Ascending aorta (tissue), 2 donors: ENCODE results near the gene PITPNB. TPM values are rescaled to one million over a fixed set of nuclear protein-coding genes. Genes with fewer than 3 reads are reported as not detected.
A peak's percentile ranks its signal among the peaks of the same experiment; 100 is the strongest.

ENCODE experiments used
- DNase-seq, 2 donors: peaks; one replicate each; pipeline ENCODE4 v3.0.0-alpha.2; 2019; ENCODE audit warnings: low spot score in 2 of 2
- H3K27ac ChIP-seq, 2 donors: fragments of 200-600 bp; sonication (generic); one replicate each; pipeline ENCODE4 v1.5.1; 2016 to 2017; ENCODE audit warnings: mild to moderate bottlenecking in 1 of 2
- H3K27me3 ChIP-seq: fragments of 200-600 bp; sonication (generic); one replicate; pipeline ENCODE4 v1.5.1; 2017
- H3K36me3 ChIP-seq, 2 donors: fragments of 200-600 bp; sonication (generic); one replicate each; pipeline ENCODE4 v1.5.1; 2016
- H3K4me1 ChIP-seq, 2 donors: fragments of 200-600 bp; sonication (generic); one replicate each; pipeline ENCODE4 v1.5.1; 2016 to 2017; ENCODE audit warnings: mild to moderate bottlenecking in 1 of 2
- H3K4me3 ChIP-seq, 2 donors: fragments of 200-600 bp; sonication (generic); one replicate each; pipeline ENCODE4 v1.5.1; 2016 to 2017; ENCODE audit warnings: mild to moderate bottlenecking in 1 of 2
- H3K9me3 ChIP-seq, 2 donors: fragments of 200-600 bp; sonication (generic); one replicate each; pipeline ENCODE4 v1.5.1; 2016
- intact Hi-C: fragments of 100-400 bp; cut with DNase I; formaldehyde crosslinking; loops from one replicate; pipeline ENCODE4 v1.15.1; 2023
- total RNA-seq: library from RNA; depleted of rRNA; stranded (reverse); fragments of >200 nt; gene quantifications from one replicate; pipeline ENCODE4 v1.1.0, GENCODE V29; 2016
- TF ChIP-seq, protein P1 (sequence below), 3 experiments: fragments of 200-600 bp in 2 of 3; fragments of 450-650 bp in 1 of 3; sonication (generic) in 2 of 3; IDR thresholded peaks; one replicate each; pipeline ENCODE4 v1.5.1; 2016 to 2019; ENCODE audit warnings: antibody characterized with exemption in 3 of 3, mild to moderate bottlenecking in 1 of 3, moderate library complexity in 1 of 3

PITPNB gene
- total RNA-seq, 1 donor from 2014 or later, result 42.1 TPM

GRCh38 chr22:27840436-27840835, 78.6 kb downstream of the PITPNB start:
- intact Hi-C loops, result no loop called here
- no peak overlapping the region for H3K4me3 ChIP-seq
- no peaks in the 10 kb centered on the region for H3K27me3 ChIP-seq
- TF ChIP-seq, protein P1, sequence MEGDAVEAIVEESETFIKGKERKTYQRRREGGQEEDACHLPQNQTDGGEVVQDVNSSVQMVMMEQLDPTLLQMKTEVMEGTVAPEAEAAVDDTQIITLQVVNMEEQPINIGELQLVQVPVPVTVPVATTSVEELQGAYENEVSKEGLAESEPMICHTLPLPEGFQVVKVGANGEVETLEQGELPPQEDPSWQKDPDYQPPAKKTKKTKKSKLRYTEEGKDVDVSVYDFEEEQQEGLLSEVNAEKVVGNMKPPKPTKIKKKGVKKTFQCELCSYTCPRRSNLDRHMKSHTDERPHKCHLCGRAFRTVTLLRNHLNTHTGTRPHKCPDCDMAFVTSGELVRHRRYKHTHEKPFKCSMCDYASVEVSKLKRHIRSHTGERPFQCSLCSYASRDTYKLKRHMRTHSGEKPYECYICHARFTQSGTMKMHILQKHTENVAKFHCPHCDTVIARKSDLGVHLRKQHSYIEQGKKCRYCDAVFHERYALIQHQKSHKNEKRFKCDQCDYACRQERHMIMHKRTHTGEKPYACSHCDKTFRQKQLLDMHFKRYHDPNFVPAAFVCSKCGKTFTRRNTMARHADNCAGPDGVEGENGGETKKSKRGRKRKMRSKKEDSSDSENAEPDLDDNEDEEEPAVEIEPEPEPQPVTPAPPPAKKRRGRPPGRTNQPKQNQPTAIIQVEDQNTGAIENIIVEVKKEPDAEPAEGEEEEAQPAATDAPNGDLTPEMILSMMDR (IDR thresholded peaks at IDR 0.05), result no peak
- H3K4me1 ChIP-seq, result peaks cover 0 to 12% of the 10 kb centered on the region in 2 donors
- H3K27ac ChIP-seq, result no peak overlapping the region
- no peaks in the 10 kb centered on the region for H3K9me3 ChIP-seq
- H3K36me3 ChIP-seq, result peaks cover 0 to 14% of the 10 kb centered on the region in 2 donors
- DNase-seq, result peak in 1 of 2 donors; percentile 50

- peaks cover 0 to 14% of the 10 kb centered on the region in 2 donors for H3K36me3 ChIP-seq
- H3K27me3 ChIP-seq, result no peaks in the 10 kb centered on the region
- peaks cover 0 to 10% of the 10 kb centered on the region in 2 donors for H3K4me1 ChIP-seq
- H3K27ac ChIP-seq, result no peak overlapping the region
- no peak overlapping the region for H3K4me3 ChIP-seq
- TF ChIP-seq, protein P1 (IDR thresholded peaks at IDR 0.05), result no peak
- peak in 1 of 2 donors; percentile 46 for DNase-seq
- intact Hi-C loops, result no loop called here
- no peaks in the 10 kb centered on the region for H3K9me3 ChIP-seq
These were observed 79.9 kb downstream of the PITPNB start for GRCh38 chr22:27839057-27839660.

DNA sequence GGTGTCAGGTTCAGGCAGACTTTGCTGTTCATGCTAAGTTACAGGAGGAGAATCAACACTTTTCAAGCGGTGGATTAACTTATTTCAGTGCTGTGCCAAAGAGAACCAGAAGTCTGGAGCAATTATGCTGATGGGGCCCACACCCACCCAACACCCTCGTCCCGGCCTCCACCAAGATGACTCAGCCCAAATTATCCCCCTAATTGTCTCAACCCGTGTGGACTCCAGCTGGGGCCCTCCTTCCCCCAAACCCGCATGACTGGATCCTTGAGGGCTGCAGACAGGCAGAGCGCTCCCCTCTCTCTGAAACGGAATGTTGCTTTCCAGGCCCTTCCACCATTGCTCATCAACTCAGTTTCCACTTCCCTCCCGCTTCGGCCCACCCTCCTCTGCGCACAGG, 82.9 kb downstream of the PITPNB start:
- Histone ChIP-seq H3K4me1 (no peaks in the 10 kb centered on the region), H3K27me3 (no peaks in the 10 kb centered on the region), H3K4me3 (no peak overlapping the region), H3K27ac (no peak overlapping the region), H3K9me3 (no peaks in the 10 kb centered on the region), H3K36me3 (peaks cover 0 to 9% of the 10 kb centered on the region in 2 donors)
- intact Hi-C loops, result no loop called here
- TF ChIP-seq, protein P1 (IDR thresholded peaks at IDR 0.05), result no peak
- peak in 1 of 2 donors; percentile 21 for DNase-seq

- H3K36me3 ChIP-seq, result peaks cover 0 to 2% of the 10 kb centered on the region in 2 donors
- no peaks in the 10 kb centered on the region for H3K4me1 ChIP-seq
- intact Hi-C loops, result no loop called here
- H3K27ac ChIP-seq, result no peak overlapping the region
- H3K4me3 ChIP-seq, result no peak overlapping the region
- H3K27me3 ChIP-seq, result no peaks in the 10 kb centered on the region
- DNase-seq, result peak in 1 of 2 donors; percentile 33
- no peaks in the 10 kb centered on the region for H3K9me3 ChIP-seq
- TF ChIP-seq, protein P1 (IDR thresholded peaks at IDR 0.05), result no peak
These were observed 83.6 kb downstream of the PITPNB start for GRCh38 chr22:27835446-27835845.

- no peak overlapping the region for H3K27ac ChIP-seq
- intact Hi-C loops, result no loop called here
- H3K4me3 ChIP-seq, result no peak overlapping the region
- peak in 1 of 2 donors; percentile 55 for DNase-seq
- TF ChIP-seq, protein P1 (IDR thresholded peaks at IDR 0.05), result no peak
- no peaks in the 10 kb centered on the region for H3K4me1 ChIP-seq
- no peaks in the 10 kb centered on the region for H3K27me3 ChIP-seq
- no peaks in the 10 kb centered on the region for H3K9me3 ChIP-seq
- H3K36me3 ChIP-seq, result no peaks in the 10 kb centered on the region
These were observed 84.5 kb downstream of the PITPNB start for GRCh38 chr22:27834364-27835185.
